H9 (cell line): ENCODE results near the gene C17orf114.

Experiments
- DNase-seq: peaks from one replicate; pipeline ENCODE4 v3.0.0-alpha.2; 2017
- H2AFZ ChIP-seq: one replicate; pipeline ENCODE4 v1.6.1; 2013; ENCODE audit warnings: mild to moderate bottlenecking, low read length, control low read depth, moderate library complexity
- H2AK5ac ChIP-seq: 2 replicates; pipeline ENCODE4 v1.6.1; 2013; ENCODE audit warnings: low read length, control low read depth, mixed read lengths; ENCODE audit not compliant: insufficient read length
- H2BK120ac ChIP-seq: one replicate; pipeline ENCODE4 v1.6.1; 2013; ENCODE audit warnings: low read depth, mild to moderate bottlenecking, low read length, control low read depth, inconsistent platforms; ENCODE audit not compliant: poor library complexity, severe bottlenecking
- H2BK12ac ChIP-seq: 2 replicates; pipeline ENCODE4 v1.6.1; 2013; ENCODE audit warnings: low read length, control low read depth, mixed read lengths, low read depth; ENCODE audit not compliant: insufficient read length
- H2BK15ac ChIP-seq: 2 replicates; pipeline ENCODE4 v1.6.1; 2013; ENCODE audit warnings: low read depth, low read length, control low read depth
- H2BK20ac ChIP-seq: one replicate; pipeline ENCODE4 v1.6.1; 2013; ENCODE audit warnings: low read depth, mild to moderate bottlenecking, low read length, control low read depth, inconsistent platforms; ENCODE audit not compliant: poor library complexity, severe bottlenecking
- H2BK5ac ChIP-seq: 2 replicates; pipeline ENCODE4 v1.6.1; 2013; ENCODE audit warnings: low read length, control low read depth, mixed read lengths; ENCODE audit not compliant: insufficient read length
- H3K14ac ChIP-seq: 2 replicates; pipeline ENCODE4 v1.6.1; 2013; ENCODE audit warnings: low read length, control low read depth; ENCODE audit not compliant: insufficient read depth
- H3K18ac ChIP-seq: 2 replicates; pipeline ENCODE4 v1.6.1; 2013; ENCODE audit warnings: low read depth, mild to moderate bottlenecking, mixed read lengths, low read length, control low read depth; ENCODE audit not compliant: insufficient read length
- H3K23ac ChIP-seq: 2 replicates; pipeline ENCODE4 v1.6.1; 2013; ENCODE audit warnings: low read length, control low read depth, mixed read lengths, low read depth; ENCODE audit not compliant: insufficient read length
- H3K23me2 ChIP-seq: 2 replicates; pipeline ENCODE4 v1.6.1; 2013; ENCODE audit warnings: low read depth, mild to moderate bottlenecking, mixed read lengths, low read length, control low read depth; ENCODE audit not compliant: insufficient read length, poor library complexity, severe bottlenecking
- H3K27ac ChIP-seq: 2 replicates; pipeline ENCODE4 v1.5.1; 2013; ENCODE audit warnings: low read length, control low read depth, mixed read lengths, low read depth; ENCODE audit not compliant: insufficient read length
- H3K27me3 ChIP-seq: 2 replicates; pipeline ENCODE4 v1.6.1; 2013; ENCODE audit warnings: low read length, control low read depth, inconsistent platforms; ENCODE audit not compliant: insufficient read depth
- H3K4ac ChIP-seq: 2 replicates; pipeline ENCODE4 v1.6.1; 2013; ENCODE audit warnings: low read depth, mild to moderate bottlenecking, control low read depth, inconsistent platforms, low read length, moderate library complexity
- H3K4me1 ChIP-seq: 2 replicates; pipeline ENCODE4 v1.6.1; 2013; ENCODE audit warnings: low read length, control low read depth, inconsistent platforms; ENCODE audit not compliant: insufficient read depth
- H3K4me2 ChIP-seq: 2 replicates; pipeline ENCODE4 v1.6.1; 2013; ENCODE audit warnings: low read length, control low read depth, mixed read lengths; ENCODE audit not compliant: insufficient read length, insufficient read depth
- H3K56ac ChIP-seq: 2 replicates; pipeline ENCODE4 v1.6.1; 2013; ENCODE audit warnings: low read depth, mild to moderate bottlenecking, mixed read lengths, low read length, control low read depth; ENCODE audit not compliant: insufficient read length
- H3K79me1 ChIP-seq: 2 replicates; pipeline ENCODE4 v1.6.1; 2013; ENCODE audit warnings: low read depth, mild to moderate bottlenecking, moderate library complexity, low read length, control low read depth, inconsistent platforms; ENCODE audit not compliant: insufficient read depth, poor library complexity, severe bottlenecking
- H3K79me2 ChIP-seq: 2 replicates; pipeline ENCODE4 v1.6.1; 2013; ENCODE audit warnings: low read length, control low read depth, inconsistent platforms; ENCODE audit not compliant: insufficient read depth
- H3K9ac ChIP-seq: 2 replicates; pipeline ENCODE4 v1.6.1; 2013; ENCODE audit warnings: low read length, control low read depth, mixed read lengths; ENCODE audit not compliant: insufficient read length; ENCODE audit errors: extremely low read depth
- H3K9me3 ChIP-seq: one replicate; pipeline ENCODE4 v1.6.1; 2013; ENCODE audit warnings: low read depth, low read length, inconsistent platforms; ENCODE audit not compliant: control insufficient read depth
- H3T11ph ChIP-seq: one replicate; pipeline ENCODE4 v1.6.1; 2013; ENCODE audit warnings: mild to moderate bottlenecking, low read length, control low read depth, inconsistent platforms
- H4K20me1 ChIP-seq: one replicate; pipeline ENCODE4 v1.6.1; 2013; ENCODE audit not compliant: control insufficient read depth, insufficient read length, insufficient read depth
- H4K5ac ChIP-seq: 2 replicates; pipeline ENCODE4 v1.6.1; 2013; ENCODE audit warnings: low read depth, mild to moderate bottlenecking, mixed read lengths, low read length, control low read depth; ENCODE audit not compliant: insufficient read length
- H4K8ac ChIP-seq: replicated peaks from 2 replicates; pipeline ENCODE4 v1.6.1; 2013; ENCODE audit warnings: low read length, control low read depth, mixed read lengths, low read depth; ENCODE audit not compliant: insufficient read length
- H4K91ac ChIP-seq: 2 replicates; pipeline ENCODE4 v1.6.1; 2013; ENCODE audit warnings: low read depth, mild to moderate bottlenecking, moderate library complexity, mixed read lengths, low read length, control low read depth; ENCODE audit not compliant: insufficient read length
- H3K27ac Mint-ChIP-seq, 3 experiments: 2 replicates in 2 of 3; 3 replicates in 1 of 3; pipeline ENCODE4 v1.8.0; 2020 to 2021; ENCODE audit warnings: mixed read lengths in 3 of 3, mild to moderate bottlenecking in 1 of 3, moderate library complexity in 1 of 3
- H3K27me3 Mint-ChIP-seq: 2 replicates; pipeline ENCODE4 v1.8.0; 2021; ENCODE audit warnings: low read depth, mild to moderate bottlenecking, moderate library complexity, mixed read lengths
- H3K36me3 Mint-ChIP-seq, 3 experiments: 2 replicates in 2 of 3; 3 replicates in 1 of 3; pipeline ENCODE4 v1.8.0; 2020 to 2021; ENCODE audit warnings: low read depth in 3 of 3, mixed read lengths in 3 of 3; ENCODE audit not compliant: insufficient read depth in 1 of 3
- H3K4me1 Mint-ChIP-seq, 2 experiments: 2 replicates each; pipeline ENCODE4 v1.8.0; 2020; ENCODE audit warnings: mixed read lengths in 2 of 2
- H3K4me3 Mint-ChIP-seq, 2 experiments: 2 replicates in 1 of 2; 3 replicates in 1 of 2; pipeline ENCODE4 v1.8.0; 2020 to 2021; ENCODE audit warnings: mild to moderate bottlenecking in 2 of 2, mixed read lengths in 2 of 2, moderate library complexity in 1 of 2
- H3K9me3 Mint-ChIP-seq, 2 experiments: 2 replicates in 1 of 2; 3 replicates in 1 of 2; pipeline ENCODE4 v1.8.0; 2020; ENCODE audit warnings: mild to moderate bottlenecking in 2 of 2, mixed read lengths in 2 of 2, moderate library complexity in 1 of 2
- WGBS: extraction: QIAGEN DNeasy Blood & Tissue Kit; methylation state at CpG from one replicate; pipeline ENCODE4 v1.1.7; 2013; ENCODE audit warnings: missing lambda C conversion rate, low lambda C conversion rate, mixed read lengths; ENCODE audit not compliant: insufficient read length; ENCODE audit errors: extremely low coverage; 5-methylcytosine and 5-hydroxymethylcytosine counted together
- TF ChIP-seq, protein P1 (sequence below): fragments of 200-600 bp; sonication (generic); conservative IDR thresholded peaks from 3 replicates; pipeline ENCODE4 v1.8.0; 2021; ENCODE audit warnings: antibody characterized with exemption, mild to moderate bottlenecking

The C17orf114 gene

DNA sequence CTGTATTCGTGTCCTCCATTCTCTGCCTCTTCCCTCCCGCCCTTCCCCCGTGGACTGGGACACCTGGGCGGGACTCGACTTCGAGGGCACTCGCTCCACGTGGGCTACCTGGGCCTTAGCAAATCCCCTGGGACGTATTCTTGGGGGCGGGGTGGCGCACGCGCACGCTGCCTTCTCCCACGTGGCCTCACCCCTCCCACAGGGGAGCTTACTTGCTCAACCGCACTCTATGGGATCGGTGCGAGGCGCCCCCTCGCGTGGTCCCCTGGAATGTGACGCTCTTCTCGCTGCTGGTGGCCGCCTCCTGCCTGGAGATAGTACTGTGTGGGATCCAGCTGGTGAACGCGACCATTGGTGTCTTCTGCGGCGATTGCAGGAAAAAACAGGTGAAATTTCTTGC, 19.5 kb downstream of the C17orf114 start:
- Histone ChIP-seq H2AK5ac (no peak overlapping the region), H3K4me2 (no peak overlapping the region), H2BK12ac (no peak overlapping the region), H3K18ac (no peak overlapping the region), H3T11ph (no peak overlapping the region), H2AFZ (no peak overlapping the region), H3K79me2 (no peaks in the 10 kb centered on the region), H4K8ac (no peak overlapping the region), H3K9me3 (no peaks in the 10 kb centered on the region), H2BK15ac (no peak overlapping the region), H2BK5ac (no peak overlapping the region), H3K4me1 (peaks cover 2% of the 10 kb centered on the region; the same call in 1 of the 2 replicates), H4K5ac (no peak overlapping the region), H3K23ac (no peak overlapping the region), H3K4ac (no peak overlapping the region), H2BK120ac (no peak overlapping the region), H4K20me1 (peaks cover 3% of the 10 kb centered on the region), H3K56ac (no peak overlapping the region), H3K79me1 (no peaks in the 10 kb centered on the region), H3K27me3 (peaks cover 28% of the 10 kb centered on the region; the same call in 1 of the 2 replicates), H2BK20ac (no peak overlapping the region), H4K91ac (no peak overlapping the region), H3K9ac (no peak overlapping the region), H3K27ac (no peak overlapping the region), H3K14ac (no peak overlapping the region), H3K23me2 (no peaks in the 10 kb centered on the region)
- no peaks in the 10 kb centered on the region; a peak in 1 of 7 replicates for H3K36me3 Mint-ChIP-seq
- peaks cover 15 to 20% of the 10 kb centered on the region in 2 experiments for H3K4me1 Mint-ChIP-seq
- H3K27ac Mint-ChIP-seq, result no peak overlapping the region; a peak in 1 of 7 replicates
- no peak overlapping the region for H3K4me3 Mint-ChIP-seq
- no peaks in the 10 kb centered on the region for H3K9me3 Mint-ChIP-seq
- TF ChIP-seq, protein P1, sequence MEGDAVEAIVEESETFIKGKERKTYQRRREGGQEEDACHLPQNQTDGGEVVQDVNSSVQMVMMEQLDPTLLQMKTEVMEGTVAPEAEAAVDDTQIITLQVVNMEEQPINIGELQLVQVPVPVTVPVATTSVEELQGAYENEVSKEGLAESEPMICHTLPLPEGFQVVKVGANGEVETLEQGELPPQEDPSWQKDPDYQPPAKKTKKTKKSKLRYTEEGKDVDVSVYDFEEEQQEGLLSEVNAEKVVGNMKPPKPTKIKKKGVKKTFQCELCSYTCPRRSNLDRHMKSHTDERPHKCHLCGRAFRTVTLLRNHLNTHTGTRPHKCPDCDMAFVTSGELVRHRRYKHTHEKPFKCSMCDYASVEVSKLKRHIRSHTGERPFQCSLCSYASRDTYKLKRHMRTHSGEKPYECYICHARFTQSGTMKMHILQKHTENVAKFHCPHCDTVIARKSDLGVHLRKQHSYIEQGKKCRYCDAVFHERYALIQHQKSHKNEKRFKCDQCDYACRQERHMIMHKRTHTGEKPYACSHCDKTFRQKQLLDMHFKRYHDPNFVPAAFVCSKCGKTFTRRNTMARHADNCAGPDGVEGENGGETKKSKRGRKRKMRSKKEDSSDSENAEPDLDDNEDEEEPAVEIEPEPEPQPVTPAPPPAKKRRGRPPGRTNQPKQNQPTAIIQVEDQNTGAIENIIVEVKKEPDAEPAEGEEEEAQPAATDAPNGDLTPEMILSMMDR, result peak; percentile 50; the same call in 2 of the 3 replicates
- DNase-seq, result peak; percentile 68
- H3K27me3 Mint-ChIP-seq, result peaks cover 81% of the 10 kb centered on the region
- no CpG with 5 or more reads among the region's 28 CpGs for WGBS
